PC-9 (cell line): ENCODE data around the gene CTNND2.

Experiments used
- EZH2 ChIP-seq: fragments of 200-600 bp; sonication (generic); IDR thresholded peaks from 2 replicates; pipeline ENCODE4 v1.8.0; 2017; ENCODE audit warnings: antibody characterized with exemption, low read depth
- TF ChIP-seq, protein P1 (sequence below): fragments of 200-600 bp; sonication (generic); conservative IDR thresholded peaks from 2 replicates; pipeline ENCODE4 v1.6.1; 2017; ENCODE audit warnings: mixed run types, antibody characterized with exemption, mild to moderate bottlenecking, moderate library complexity

DNA sequence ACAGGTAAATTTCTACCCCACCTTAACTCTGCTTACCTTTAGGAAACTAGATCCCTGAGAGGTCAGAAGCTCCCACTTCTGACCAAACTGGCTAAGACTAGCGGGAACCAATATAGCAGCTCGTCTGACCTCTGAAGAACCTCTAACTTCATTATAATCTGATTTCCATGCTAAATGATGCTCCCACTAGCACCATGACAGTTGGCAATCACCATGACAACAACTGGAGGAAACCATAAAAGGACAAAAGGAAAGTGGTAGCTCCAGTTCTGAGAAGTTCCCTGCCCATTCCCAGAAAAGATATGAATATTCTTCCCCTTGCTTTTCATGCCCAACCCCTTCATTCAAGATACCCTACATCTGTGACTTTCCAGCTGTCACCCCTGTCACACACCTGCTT lies 483.3 kb downstream of the CTNND2 start:
- TF ChIP-seq EZH2 = no peak
- TF ChIP-seq, protein P1, sequence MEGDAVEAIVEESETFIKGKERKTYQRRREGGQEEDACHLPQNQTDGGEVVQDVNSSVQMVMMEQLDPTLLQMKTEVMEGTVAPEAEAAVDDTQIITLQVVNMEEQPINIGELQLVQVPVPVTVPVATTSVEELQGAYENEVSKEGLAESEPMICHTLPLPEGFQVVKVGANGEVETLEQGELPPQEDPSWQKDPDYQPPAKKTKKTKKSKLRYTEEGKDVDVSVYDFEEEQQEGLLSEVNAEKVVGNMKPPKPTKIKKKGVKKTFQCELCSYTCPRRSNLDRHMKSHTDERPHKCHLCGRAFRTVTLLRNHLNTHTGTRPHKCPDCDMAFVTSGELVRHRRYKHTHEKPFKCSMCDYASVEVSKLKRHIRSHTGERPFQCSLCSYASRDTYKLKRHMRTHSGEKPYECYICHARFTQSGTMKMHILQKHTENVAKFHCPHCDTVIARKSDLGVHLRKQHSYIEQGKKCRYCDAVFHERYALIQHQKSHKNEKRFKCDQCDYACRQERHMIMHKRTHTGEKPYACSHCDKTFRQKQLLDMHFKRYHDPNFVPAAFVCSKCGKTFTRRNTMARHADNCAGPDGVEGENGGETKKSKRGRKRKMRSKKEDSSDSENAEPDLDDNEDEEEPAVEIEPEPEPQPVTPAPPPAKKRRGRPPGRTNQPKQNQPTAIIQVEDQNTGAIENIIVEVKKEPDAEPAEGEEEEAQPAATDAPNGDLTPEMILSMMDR = no peak
